Panc1 (cell line): ENCODE results near the gene OR52E1. TPM values are rescaled to one million over a fixed set of nuclear protein-coding genes. Genes with fewer than 3 reads are reported as not detected.

Experiments
- ATAC-seq: fragments of 200-7000 bp; cut with Tn5 transposase; 2 replicates; pipeline ENCODE4 v1.9.1; 2020; ENCODE audit warnings: mild to moderate bottlenecking, moderate library complexity
- BruUV-seq: library from RNA; stranded (reverse); fragments of 400-500 nt; replicated peaks from 2 replicates; lab custom pipeline; 2021; lab: Mats Ljungman, UMichigan
- CTCF ChIA-PET: fragments of 300-600 bp; sonication (Branson Sonifier 250); formaldehyde crosslinking; loops from one replicate; lab custom pipeline; 2022; ENCODE audit warnings: antibody characterized with exemption; lab: Charles Lee
- POLR2A ChIA-PET: fragments of 300-600 bp; sonication (Branson Sonifier 250); formaldehyde crosslinking; loops from one replicate; lab custom pipeline; 2022; ENCODE audit warnings: antibody characterized with exemption; lab: Charles Lee
- DNase-seq: peaks from one replicate; pipeline ENCODE4 v3.0.0-alpha.2; 2010; ENCODE audit warnings: low read depth, low spot score
- H3K27ac ChIP-seq: 2 replicates; pipeline ENCODE4 v1.5.1; 2011; ENCODE audit warnings: mild to moderate bottlenecking, low read length, inconsistent platforms
- H3K27me3 ChIP-seq: fragments of 200-500 bp; sonication (Bioruptor generic); 2 replicates; pipeline ENCODE4 v1.6.0; 2014; ENCODE audit warnings: low read length, inconsistent platforms; ENCODE audit not compliant: control insufficient read depth, insufficient read depth
- H3K36me3 ChIP-seq: fragments of 200-500 bp; sonication (Bioruptor generic); 2 replicates; pipeline ENCODE4 v1.5.1; 2014; ENCODE audit warnings: inconsistent platforms, mild to moderate bottlenecking, low read length, moderate library complexity; ENCODE audit not compliant: control insufficient read depth, insufficient read depth
- H3K4me1 ChIP-seq: 2 replicates; pipeline ENCODE4 v1.5.1; 2011; ENCODE audit warnings: inconsistent platforms, mild to moderate bottlenecking, low read length, moderate library complexity; ENCODE audit not compliant: control insufficient read depth, insufficient read depth
- H3K4me3 ChIP-seq, 2 experiments: 2 replicates each; pipeline ENCODE4 v1.5.1; 2011 to 2012; ENCODE audit warnings: low read depth in 2 of 2, low read length in 2 of 2, mild to moderate bottlenecking in 2 of 2, inconsistent platforms in 1 of 2, moderate library complexity in 1 of 2
- H3K9me3 ChIP-seq: fragments of 200-500 bp; sonication (Bioruptor generic); 2 replicates; pipeline ENCODE4 v1.5.1; 2014; ENCODE audit warnings: low read depth, mild to moderate bottlenecking, inconsistent platforms, low read length, moderate library complexity; ENCODE audit not compliant: control insufficient read depth, insufficient read depth
- POLR2AphosphoS5 ChIP-seq: IDR thresholded peaks from 2 replicates; pipeline ENCODE4 v1.6.1; 2012; ENCODE audit warnings: mild to moderate bottlenecking, low read depth, low read length, moderate library complexity
- REST ChIP-seq, 2 experiments: IDR thresholded peaks; 2 replicates each; pipeline ENCODE4 v1.6.1; 2011 to 2012; ENCODE audit warnings: low read depth in 2 of 2, control low read depth in 1 of 2, low read length in 1 of 2, mild to moderate bottlenecking in 1 of 2, moderate library complexity in 1 of 2; ENCODE audit not compliant: insufficient read depth in 1 of 2
- SIN3A ChIP-seq: IDR thresholded peaks from 2 replicates; pipeline ENCODE4 v1.6.1; 2012; ENCODE audit warnings: low read depth, mild to moderate bottlenecking, low read length, moderate library complexity, borderline replicate concordance; ENCODE audit not compliant: insufficient read depth
- TCF7L2 ChIP-seq: IDR thresholded peaks from 2 replicates; pipeline ENCODE4 v1.6.1; 2011; ENCODE audit warnings: mild to moderate bottlenecking, low read depth, low read length, inconsistent platforms
- in situ Hi-C: cut with HindIII; loops from 2 replicates; pipeline ENCODE4 v1.10.0; 2016; ENCODE audit warnings: low sequenced_read_pairs, low pct_unique_long_range_greater_than_20kb
- intact Hi-C: fragments of 100-400 bp; cut with micrococcal nuclease; formaldehyde crosslinking; loops from one replicate; pipeline ENCODE4 v1.10.0; 2022; ENCODE audit not compliant: unreplicated experiment
- total RNA-seq: library from RNA; stranded (reverse); gene quantifications from one replicate; pipeline ENCODE4 v1.2.1, GENCODE V29; 2021; ENCODE audit not compliant: unreplicated experiment
- TF ChIP-seq, protein P1 (sequence below): fragments of 450-650 bp; IDR thresholded peaks from 2 replicates; pipeline ENCODE4 v1.5.1; 2017; ENCODE audit warnings: mild to moderate bottlenecking

Gene OR52E1
- total RNA-seq, 1 experiment from 2014 or later = not detected

DNA sequence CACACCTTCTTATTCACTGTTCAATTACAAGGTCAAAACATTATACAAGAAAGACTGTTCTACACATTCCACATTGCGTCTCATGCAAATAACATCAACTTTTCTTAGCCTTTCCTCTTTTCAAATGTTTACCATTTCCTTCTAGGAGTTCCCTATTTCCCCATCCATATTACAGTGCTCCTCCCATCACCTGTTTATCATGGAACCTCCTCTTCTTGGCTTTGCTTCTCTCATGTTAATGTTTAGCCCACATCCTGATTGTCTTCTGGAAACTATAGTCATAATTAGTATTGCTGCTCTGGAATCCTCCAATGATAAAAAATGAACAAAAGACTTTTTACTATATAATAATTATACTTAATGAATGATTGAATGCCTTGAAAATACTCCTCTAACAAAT, 21.3 kb downstream of the OR52E1 start:
- ATAC-seq = no peak
- no peaks in the 10 kb centered on the region for H3K36me3 ChIP-seq
- TF ChIP-seq REST (IDR thresholded peaks at IDR 0.05; ENCODE audit: insufficient read depth in 1 of 2, low read depth in 2 of 2, low read length in 1 of 2) = no peak
- no peak for TF ChIP-seq POLR2AphosphoS5
- TF ChIP-seq TCF7L2 = no peak
- TF ChIP-seq SIN3A = no peak
- TF ChIP-seq, protein P1, sequence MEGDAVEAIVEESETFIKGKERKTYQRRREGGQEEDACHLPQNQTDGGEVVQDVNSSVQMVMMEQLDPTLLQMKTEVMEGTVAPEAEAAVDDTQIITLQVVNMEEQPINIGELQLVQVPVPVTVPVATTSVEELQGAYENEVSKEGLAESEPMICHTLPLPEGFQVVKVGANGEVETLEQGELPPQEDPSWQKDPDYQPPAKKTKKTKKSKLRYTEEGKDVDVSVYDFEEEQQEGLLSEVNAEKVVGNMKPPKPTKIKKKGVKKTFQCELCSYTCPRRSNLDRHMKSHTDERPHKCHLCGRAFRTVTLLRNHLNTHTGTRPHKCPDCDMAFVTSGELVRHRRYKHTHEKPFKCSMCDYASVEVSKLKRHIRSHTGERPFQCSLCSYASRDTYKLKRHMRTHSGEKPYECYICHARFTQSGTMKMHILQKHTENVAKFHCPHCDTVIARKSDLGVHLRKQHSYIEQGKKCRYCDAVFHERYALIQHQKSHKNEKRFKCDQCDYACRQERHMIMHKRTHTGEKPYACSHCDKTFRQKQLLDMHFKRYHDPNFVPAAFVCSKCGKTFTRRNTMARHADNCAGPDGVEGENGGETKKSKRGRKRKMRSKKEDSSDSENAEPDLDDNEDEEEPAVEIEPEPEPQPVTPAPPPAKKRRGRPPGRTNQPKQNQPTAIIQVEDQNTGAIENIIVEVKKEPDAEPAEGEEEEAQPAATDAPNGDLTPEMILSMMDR = no peak
- ChIA-PET POLR2A (no interaction called here), CTCF (no interaction called here)
- intact Hi-C loops (loop anchor here (10.0 kb wide), 1 partner anchor 456 kb away; the partner anchor contains the start of gene OR51D1), in situ Hi-C loops (no loop called here)
- H3K4me1 ChIP-seq = no peaks in the 10 kb centered on the region
- no peaks in the 10 kb centered on the region for H3K27me3 ChIP-seq
- no peak overlapping the region for H3K4me3 ChIP-seq
- H3K27ac ChIP-seq = no peak overlapping the region
- no TSS peak for BruUV-seq
- no peak for DNase-seq
- no peaks in the 10 kb centered on the region for H3K9me3 ChIP-seq

DNA sequence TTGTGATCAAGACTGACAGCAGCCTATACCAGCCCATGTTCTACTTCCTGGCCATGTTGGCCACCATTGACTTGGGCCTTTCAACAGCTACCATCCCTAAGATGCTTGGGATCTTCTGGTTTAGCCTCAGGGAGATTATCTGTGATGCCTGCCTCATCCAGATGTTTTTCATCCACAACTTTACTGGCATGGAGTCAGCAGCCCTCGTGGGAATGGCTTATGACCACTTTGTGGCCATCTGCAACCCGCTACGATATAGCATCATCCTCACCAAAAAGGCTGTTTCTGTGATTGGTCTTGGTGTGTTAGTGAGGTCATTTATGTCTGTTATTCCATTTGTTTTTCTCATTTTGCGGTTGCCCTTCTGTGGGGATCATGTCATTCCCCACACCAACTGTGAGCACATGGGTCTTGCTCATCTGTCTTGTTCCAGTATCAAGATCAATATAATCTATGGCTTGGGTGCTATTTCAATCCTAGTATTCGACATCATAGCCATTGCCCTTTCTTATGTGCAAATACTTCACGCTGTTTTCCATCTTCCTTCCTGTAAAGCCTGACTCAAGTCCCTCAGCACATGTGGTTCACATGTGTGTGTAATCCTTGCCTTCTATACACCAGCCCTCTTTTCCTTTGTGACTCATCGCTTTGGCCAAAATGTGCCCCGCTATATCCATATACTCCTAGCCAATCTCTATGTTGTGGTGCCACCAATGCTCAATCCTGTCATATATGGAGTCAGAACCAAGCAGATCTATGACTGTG, 23.6 kb downstream of the OR52E1 start:
- intact Hi-C loops (loop anchor here (10.0 kb wide), 1 partner anchor 458 kb away; the partner anchor contains the start of gene OR51D1), in situ Hi-C loops (no loop called here)
- DNase-seq (no peak), ATAC-seq (no peak)
- BruUV-seq = no TSS peak
- CTCF ChIA-PET = no interaction called here
- H3K4me1 ChIP-seq = no peaks in the 10 kb centered on the region
- no peaks in the 10 kb centered on the region for H3K9me3 ChIP-seq
- H3K4me3 ChIP-seq = no peak overlapping the region
- H3K27ac ChIP-seq = no peak overlapping the region
- TF ChIP-seq SIN3A (no peak), REST (IDR thresholded peaks at IDR 0.05; ENCODE audit: insufficient read depth in 1 of 2, low read depth in 2 of 2, low read length in 1 of 2) (no peak), POLR2AphosphoS5 (no peak), TCF7L2 (no peak)
- TF ChIP-seq, protein P1 = no peak
- POLR2A ChIA-PET = no interaction called here
- H3K27me3 ChIP-seq = no peaks in the 10 kb centered on the region; the same call in 1 of the 2 replicates
- H3K36me3 ChIP-seq = no peaks in the 10 kb centered on the region
